GM23338 (cell line): ENCODE measurements around the gene LRP10.

Source experiments
- EZH2 ChIP-seq: fragments of 200-600 bp; sonication (generic); IDR thresholded peaks from one replicate; pipeline ENCODE4 v1.8.0; 2017; ENCODE audit warnings: antibody characterized with exemption, mild to moderate bottlenecking, low read depth; ENCODE audit not compliant: unreplicated experiment
- EZH2phosphoT487 ChIP-seq: fragments of 200-600 bp; sonication (generic); IDR thresholded peaks from one replicate; pipeline ENCODE4 v1.8.1; 2018; ENCODE audit warnings: antibody characterized with exemption; ENCODE audit not compliant: unreplicated experiment
- JUNB ChIP-seq: IDR thresholded peaks from one replicate; pipeline ENCODE4 v1.6.1; 2016; ENCODE audit warnings: antibody characterized with exemption; ENCODE audit not compliant: unreplicated experiment
- POLR2AphosphoS5 ChIP-seq: IDR thresholded peaks from 2 replicates; pipeline ENCODE4 v1.6.1; 2016; ENCODE audit warnings: antibody characterized with exemption, low read depth
- TF ChIP-seq, protein P1 (sequence below), 2 experiments: fragments of 200-600 bp in 1 of 2; sonication (generic) in 1 of 2; conservative IDR thresholded peaks; 2 replicates each; pipeline versions ENCODE4 v1.5.1 to v1.6.1; 2016 to 2017; ENCODE audit warnings: antibody characterized with exemption in 2 of 2, low read depth in 2 of 2, mild to moderate bottlenecking in 2 of 2, moderate library complexity in 1 of 2

DNA sequence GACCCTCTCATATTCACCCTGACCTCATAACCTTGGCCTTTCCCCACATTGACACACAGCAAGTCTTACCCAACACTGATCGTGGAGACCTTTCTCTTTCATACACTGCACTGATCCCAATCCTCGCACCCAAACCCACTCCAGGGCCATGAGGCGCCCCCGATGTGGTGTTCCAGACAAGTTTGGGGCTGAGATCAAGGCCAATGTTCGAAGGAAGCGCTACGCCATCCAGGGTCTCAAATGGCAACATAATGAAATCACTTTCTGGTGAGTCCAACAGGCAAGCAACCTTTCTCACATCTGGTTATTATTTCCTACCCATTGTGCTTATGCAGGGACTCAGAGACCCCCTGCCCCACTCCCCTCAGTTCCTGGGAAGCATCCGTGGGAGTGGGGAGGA, 29.8 kb upstream of the LRP10 start:
- TF ChIP-seq, protein P1, sequence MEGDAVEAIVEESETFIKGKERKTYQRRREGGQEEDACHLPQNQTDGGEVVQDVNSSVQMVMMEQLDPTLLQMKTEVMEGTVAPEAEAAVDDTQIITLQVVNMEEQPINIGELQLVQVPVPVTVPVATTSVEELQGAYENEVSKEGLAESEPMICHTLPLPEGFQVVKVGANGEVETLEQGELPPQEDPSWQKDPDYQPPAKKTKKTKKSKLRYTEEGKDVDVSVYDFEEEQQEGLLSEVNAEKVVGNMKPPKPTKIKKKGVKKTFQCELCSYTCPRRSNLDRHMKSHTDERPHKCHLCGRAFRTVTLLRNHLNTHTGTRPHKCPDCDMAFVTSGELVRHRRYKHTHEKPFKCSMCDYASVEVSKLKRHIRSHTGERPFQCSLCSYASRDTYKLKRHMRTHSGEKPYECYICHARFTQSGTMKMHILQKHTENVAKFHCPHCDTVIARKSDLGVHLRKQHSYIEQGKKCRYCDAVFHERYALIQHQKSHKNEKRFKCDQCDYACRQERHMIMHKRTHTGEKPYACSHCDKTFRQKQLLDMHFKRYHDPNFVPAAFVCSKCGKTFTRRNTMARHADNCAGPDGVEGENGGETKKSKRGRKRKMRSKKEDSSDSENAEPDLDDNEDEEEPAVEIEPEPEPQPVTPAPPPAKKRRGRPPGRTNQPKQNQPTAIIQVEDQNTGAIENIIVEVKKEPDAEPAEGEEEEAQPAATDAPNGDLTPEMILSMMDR (conservative IDR thresholded peaks at IDR 0.05; ENCODE audit: low read depth in 2 of 2), result no peak
- TF ChIP-seq JUNB (no peak), EZH2 (no peak), EZH2phosphoT487 (no peak), POLR2AphosphoS5 (no peak)
